ENCODE results near the gene SUPT3H. TPM values are rescaled to one million over a fixed set of nuclear protein-coding genes. Genes with fewer than 3 reads are reported as not detected.

SUPT3H gene
- total and polyA plus RNA-seq, 2 of the 13 experiments (the other 11 are each of a cell fraction or from before 2014, with no cell fraction given), result 11.9 to 36.1 TPM

- no peak for FAIRE-seq
- ChIA-PET CTCF (ENCODE audit: low intra/inter-chr PET ratio, low total read pairs) (no interaction called here), POLR2A (no interaction called here)
- Histone ChIP-seq H3K4me3 (replicated peaks in 1 of 3; ENCODE audit: insufficient read depth in 1 of 3, low read depth in 2 of 3, low read length in 3 of 3) (no peak overlapping the region), H3K9me3 (ENCODE audit: low read length) (no peaks in the 10 kb centered on the region), H3K27ac (ENCODE audit: extremely low read length, insufficient read depth, low read length) (no peak overlapping the region), H3K27me3 (ENCODE audit: control insufficient read depth in 1 of 2, insufficient read depth in 2 of 2, low read length in 2 of 2) (no peaks in the 10 kb centered on the region), H4K20me1 (ENCODE audit: insufficient read depth, low read length) (no peaks in the 10 kb centered on the region), H3K9ac (ENCODE audit: insufficient read depth, low read depth, low read length) (no peak overlapping the region), H3K36me3 (replicated peaks in 1 of 2; ENCODE audit: control insufficient read depth in 1 of 2, insufficient read depth in 2 of 2, low read length in 2 of 2) (no peaks in the 10 kb centered on the region), H3K79me2 (ENCODE audit: insufficient read depth, low read length) (no peaks in the 10 kb centered on the region), H3K4me2 (ENCODE audit: low read depth, low read length) (no peak overlapping the region), H3K4me1 (ENCODE audit: insufficient read depth, low read length) (peaks cover 11% of the 10 kb centered on the region), H2AFZ (ENCODE audit: low read length) (no peak overlapping the region)
- TF ChIP-seq ZNF281 (CRISPR knock-in tag; IDR thresholded peaks at IDR 0.05; ENCODE audit: borderline replicate concordance) (no peak), NKX3-1 (CRISPR knock-in tag; IDR thresholded peaks at IDR 0.05) (no peak), ZNF44 (CRISPR knock-in tag; IDR thresholded peaks at IDR 0.05) (no peak), TAF1 (CRISPR knock-in tag; IDR thresholded peaks at IDR 0.05) (no peak), HNF4A (CRISPR knock-in tag; IDR thresholded peaks at IDR 0.05) (no peak), ZNF3 (CRISPR knock-in tag; IDR thresholded peaks at IDR 0.05) (no peak), ZNF792 (CRISPR knock-in tag; IDR thresholded peaks at IDR 0.05) (no peak), FOXA3 (CRISPR knock-in tag; IDR thresholded peaks at IDR 0.05) (no peak)
- no peak for ATAC-seq
- DNase-seq (ENCODE audit: low spot score), result no peak
- in situ Hi-C loops (cut with HindIII; ENCODE audit: extremely low pct_ligation_motif_present, low pct_unique_long_range_greater_than_20kb) (no loop called here), intact Hi-C loops (cut with micrococcal nuclease; ENCODE audit: unreplicated experiment) (no loop called here)
- no TSS peak for BruUV-seq (replicated peaks)
- WGBS (ENCODE audit: low lambda C conversion rate), result 98% methylated on average over 3 of the region's 3 CpGs
Measured at GRCh38 chr6:45302832-45303231, 74.9 kb downstream of the SUPT3H start.

Measured in HepG2 (cell line).